ENCODE measurements around the gene PDE7B. TPM values are rescaled to one million over a fixed set of nuclear protein-coding genes. Genes with fewer than 3 reads are reported as not detected.

PDE7B gene
- total and polyA plus RNA-seq, 2 of the 4 experiments (the other 2 are of a cell fraction), result 7.8 to 12.4 TPM

GRCh38 chr6:135999393-135999792 is 147.9 kb downstream of the PDE7B start:
- CTCF ChIA-PET, result no interaction called here
- TF ChIP-seq FOS (IDR thresholded peaks at IDR 0.05; ENCODE audit: low read depth, low read length) (no peak), MAFK (IDR thresholded peaks at IDR 0.05; ENCODE audit: low read depth, low read length) (no peak), POLR2A (IDR thresholded peaks at IDR 0.05; ENCODE audit: low read depth, low read length) (no peak), CEBPB (IDR thresholded peaks at IDR 0.05; ENCODE audit: low read depth, low read length) (no peak), BHLHE40 (IDR thresholded peaks at IDR 0.05; ENCODE audit: low read depth, low read length) (no peak), RFX5 (IDR thresholded peaks at IDR 0.05; ENCODE audit: low read depth, low read length) (no peak), RAD21 (IDR thresholded peaks at IDR 0.05; ENCODE audit: low read length) (no peak), MXI1 (IDR thresholded peaks at IDR 0.05; ENCODE audit: borderline replicate concordance, low read depth, low read length) (no peak), CHD1 (IDR thresholded peaks at IDR 0.05; ENCODE audit: low read depth, low read length) (no peak), CTCF (conservative IDR thresholded peaks at IDR 0.05; ENCODE audit: low read depth, low read length) (no peak), RCOR1 (IDR thresholded peaks at IDR 0.05; ENCODE audit: insufficient replicate concordance, low read length) (no peak), MAZ (IDR thresholded peaks at IDR 0.05; ENCODE audit: borderline replicate concordance, low read depth, low read length) (no peak), NFE2L2 (IDR thresholded peaks at IDR 0.05; ENCODE audit: low read depth, low read length) (no peak), USF2 (IDR thresholded peaks at IDR 0.05; ENCODE audit: low read depth, low read length) (no peak), SMC3 (IDR thresholded peaks at IDR 0.05; ENCODE audit: low read depth, low read length) (no peak)
- TF ChIP-seq, protein P1, sequence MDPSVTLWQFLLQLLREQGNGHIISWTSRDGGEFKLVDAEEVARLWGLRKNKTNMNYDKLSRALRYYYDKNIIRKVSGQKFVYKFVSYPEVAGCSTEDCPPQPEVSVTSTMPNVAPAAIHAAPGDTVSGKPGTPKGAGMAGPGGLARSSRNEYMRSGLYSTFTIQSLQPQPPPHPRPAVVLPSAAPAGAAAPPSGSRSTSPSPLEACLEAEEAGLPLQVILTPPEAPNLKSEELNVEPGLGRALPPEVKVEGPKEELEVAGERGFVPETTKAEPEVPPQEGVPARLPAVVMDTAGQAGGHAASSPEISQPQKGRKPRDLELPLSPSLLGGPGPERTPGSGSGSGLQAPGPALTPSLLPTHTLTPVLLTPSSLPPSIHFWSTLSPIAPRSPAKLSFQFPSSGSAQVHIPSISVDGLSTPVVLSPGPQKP (IDR thresholded peaks at IDR 0.05; ENCODE audit: borderline replicate concordance, low read depth, low read length), result no peak

More at GRCh38 chr6:135999393-135999792, 147.9 kb downstream of the PDE7B start:
- Histone ChIP-seq H3K9me3 (ENCODE audit: control insufficient read depth, insufficient read depth, low read length) (peaks cover 8% of the 10 kb centered on the region), H3K18ac (ENCODE audit: low read depth, low read length) (no peak overlapping the region), H3K27ac (ENCODE audit: insufficient read depth, low read length) (no peak overlapping the region), H3K9me1 (ENCODE audit: insufficient read depth, low read length) (0 out of 2 replicates have a peak, but pooled peaks cover 2% of the 10 kb centered on the region), H2AK5ac (ENCODE audit: low read depth, low read length) (no peak overlapping the region), H3K36me3 (ENCODE audit: control insufficient read depth, insufficient read depth, low read length) (no peaks in the 10 kb centered on the region), H3K27me3 (ENCODE audit: control insufficient read depth, insufficient read depth, low read length) (no peaks in the 10 kb centered on the region), H3K4me2 (ENCODE audit: low read depth, low read length) (no peak overlapping the region), H2BK5ac (ENCODE audit: low read depth, low read length, poor library complexity, severe bottlenecking) (no peak overlapping the region), H2BK120ac (ENCODE audit: low read depth, low read length) (no peak overlapping the region), H3K4me1 (ENCODE audit: control insufficient read depth, insufficient read depth, low read length) (peaks cover 7% of the 10 kb centered on the region), H3K56ac (ENCODE audit: extremely low read depth, insufficient read depth, low read length) (no peak overlapping the region), H3K9ac (ENCODE audit: low read depth, low read length) (no peak overlapping the region), H2AK9ac (replicated peaks; ENCODE audit: low read depth, low read length, poor library complexity) (no peak overlapping the region), H2BK15ac (ENCODE audit: low read depth, low read length) (no peak overlapping the region), H3K79me1 (ENCODE audit: low read depth in 1 of 2, low read length in 2 of 2) (peaks cover 11 to 12% of the 10 kb centered on the region in 2 experiments), H2AFZ (replicated peaks; ENCODE audit: low read length, poor library complexity) (no peak overlapping the region), H3K14ac (replicated peaks; ENCODE audit: low read depth, low read length) (no peak overlapping the region), H4K5ac (ENCODE audit: low read depth, low read length) (no peak overlapping the region), H2BK20ac (ENCODE audit: low read depth, low read length) (no peak overlapping the region), H3K4ac (ENCODE audit: low read depth, low read length) (no peak overlapping the region), H3K4me3 (ENCODE audit: insufficient read depth, low read depth, low read length) (no peak overlapping the region), H4K91ac (ENCODE audit: insufficient read depth, low read depth, low read length) (no peak overlapping the region), H4K20me1 (ENCODE audit: insufficient read depth, low read length) (no peaks in the 10 kb centered on the region), H3K23ac (ENCODE audit: low read depth, low read length) (no peak overlapping the region), H4K8ac (ENCODE audit: low read depth in 2 of 2, low read length in 2 of 2) (no peak overlapping the region)
- intact Hi-C loops (cut with micrococcal nuclease), result no loop called here
- no peak for DNase-seq
- POLR2A ChIA-PET (ENCODE audit: unreplicated experiment), result no interaction called here
- no CpG with 5 or more reads among the region's 1 CpG for WGBS, 2 experiments (ENCODE audit: extremely low coverage in 2 of 2, insufficient read length in 1 of 2)
- ATAC-seq (ENCODE audit: low read depth), result no peak
- no TSS peak for BruUV-seq (replicated peaks)
- in situ Hi-C loops (cut with MboI; ENCODE audit: low sequenced_read_pairs), result no loop called here
- dilution Hi-C loops (cut with HindIII; ENCODE audit: low sequenced_read_pairs, unreplicated experiment), result no loop called here
